ENCODE measurements around the gene PCNX2. TPM values are rescaled to one million over a fixed set of nuclear protein-coding genes. Genes with fewer than 3 reads are reported as not detected.

The PCNX2 gene
- total RNA-seq, 1 donor from 2014 or later = 25.5 TPM

DNA sequence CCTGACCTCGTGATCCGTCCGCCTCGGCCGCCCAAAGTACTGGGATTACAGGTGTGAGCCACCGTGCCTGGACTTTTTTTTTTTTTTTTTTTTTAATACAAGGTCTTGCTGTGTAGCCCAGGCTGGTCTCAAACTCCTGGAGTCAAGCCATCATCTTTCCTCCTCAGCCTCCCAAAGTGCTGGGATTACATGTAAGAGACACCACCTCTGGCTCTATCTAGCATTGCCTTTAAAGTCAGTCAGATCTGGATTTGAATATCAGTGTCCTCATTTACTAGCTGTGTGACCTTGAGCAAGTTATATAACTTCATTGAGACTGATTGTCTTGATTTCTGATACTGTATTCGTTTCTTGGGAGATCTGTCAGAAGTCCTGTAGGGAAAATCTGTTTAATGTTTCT is 38.6 kb upstream of the PCNX2 start:
- TF ChIP-seq EZH2 (IDR thresholded peaks at IDR 0.05; ENCODE audit: insufficient read depth, low read length) = no peak
- TF ChIP-seq, protein P1, sequence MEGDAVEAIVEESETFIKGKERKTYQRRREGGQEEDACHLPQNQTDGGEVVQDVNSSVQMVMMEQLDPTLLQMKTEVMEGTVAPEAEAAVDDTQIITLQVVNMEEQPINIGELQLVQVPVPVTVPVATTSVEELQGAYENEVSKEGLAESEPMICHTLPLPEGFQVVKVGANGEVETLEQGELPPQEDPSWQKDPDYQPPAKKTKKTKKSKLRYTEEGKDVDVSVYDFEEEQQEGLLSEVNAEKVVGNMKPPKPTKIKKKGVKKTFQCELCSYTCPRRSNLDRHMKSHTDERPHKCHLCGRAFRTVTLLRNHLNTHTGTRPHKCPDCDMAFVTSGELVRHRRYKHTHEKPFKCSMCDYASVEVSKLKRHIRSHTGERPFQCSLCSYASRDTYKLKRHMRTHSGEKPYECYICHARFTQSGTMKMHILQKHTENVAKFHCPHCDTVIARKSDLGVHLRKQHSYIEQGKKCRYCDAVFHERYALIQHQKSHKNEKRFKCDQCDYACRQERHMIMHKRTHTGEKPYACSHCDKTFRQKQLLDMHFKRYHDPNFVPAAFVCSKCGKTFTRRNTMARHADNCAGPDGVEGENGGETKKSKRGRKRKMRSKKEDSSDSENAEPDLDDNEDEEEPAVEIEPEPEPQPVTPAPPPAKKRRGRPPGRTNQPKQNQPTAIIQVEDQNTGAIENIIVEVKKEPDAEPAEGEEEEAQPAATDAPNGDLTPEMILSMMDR (IDR thresholded peaks at IDR 0.05; ENCODE audit: insufficient read depth, low read depth, low read length) = no peak
- no peak for FAIRE-seq

DNA sequence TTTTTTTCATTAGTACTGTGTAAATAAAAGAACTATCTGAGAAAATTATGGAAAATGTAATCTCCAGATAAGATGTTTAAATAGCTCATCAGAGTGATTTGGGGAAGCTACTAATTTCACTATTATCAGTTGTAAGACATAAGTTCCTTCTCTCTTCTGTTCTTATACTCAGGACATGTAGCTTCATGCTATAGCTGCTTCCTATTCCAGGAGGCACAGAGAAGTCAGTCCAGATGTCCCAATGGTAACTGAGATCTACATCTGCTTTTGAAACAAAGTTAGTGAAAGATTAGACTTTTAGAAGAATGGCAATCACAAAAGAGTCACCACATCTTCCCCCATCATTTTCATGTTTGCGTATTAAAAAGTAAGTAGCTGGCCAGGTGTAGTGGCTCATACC is 37.6 kb upstream of the PCNX2 start:
- Mint-ChIP-seq H3K4me1 (ENCODE audit: low read depth, unreplicated experiment) (peaks cover 8% of the 10 kb centered on the region), H3K4me3 (ENCODE audit: unreplicated experiment) (no peak overlapping the region), H3K36me3 (ENCODE audit: low read depth, unreplicated experiment) (no peaks in the 10 kb centered on the region), H3K27ac (ENCODE audit: unreplicated experiment) (no peak overlapping the region), H3K27me3 (ENCODE audit: low read depth, unreplicated experiment) (peaks cover 4% of the 10 kb centered on the region), H3K9me3 (ENCODE audit: unreplicated experiment) (peaks cover 2% of the 10 kb centered on the region)
- DNase-seq (ENCODE audit: low read depth) (no peak), FAIRE-seq (no peak)
- Histone ChIP-seq H3K27me3 (ENCODE audit: insufficient read depth, low read length) (peaks cover 8% of the 10 kb centered on the region), H3K4me2 (ENCODE audit: low read length) (no peak overlapping the region), H3K27ac (ENCODE audit: low read depth, low read length) (no peak overlapping the region), H3K36me3 (ENCODE audit: insufficient read depth, low read length) (no peaks in the 10 kb centered on the region), H3K4me3 (ENCODE audit: insufficient read depth, low read depth, low read length) (no peak overlapping the region), H4K20me1 (ENCODE audit: insufficient read depth, low read length) (peaks cover 6% of the 10 kb centered on the region), H3K9me3 (ENCODE audit: insufficient read depth, low read depth, low read length) (no peaks in the 10 kb centered on the region), H3K4me1 (ENCODE audit: insufficient read depth, low read length) (peaks cover 5% of the 10 kb centered on the region), H2AFZ (ENCODE audit: low read depth, low read length) (no peak overlapping the region), H3K79me2 (ENCODE audit: insufficient read depth, low read length) (no peaks in the 10 kb centered on the region), H3K9ac (ENCODE audit: low read length) (no peak overlapping the region)
- TF ChIP-seq, protein P1 (IDR thresholded peaks at IDR 0.05; ENCODE audit: insufficient read depth, low read depth, low read length) = no peak
- TF ChIP-seq EZH2 (IDR thresholded peaks at IDR 0.05; ENCODE audit: insufficient read depth, low read length) = no peak

More for the DNA sequence above, 38.6 kb upstream of the PCNX2 start:
- no peaks in the 10 kb centered on the region for H3K9me3 ChIP-seq (ENCODE audit: insufficient read depth, low read depth, low read length)
- H3K4me3 Mint-ChIP-seq (ENCODE audit: unreplicated experiment) = no peak overlapping the region
- no peak overlapping the region for H2AFZ ChIP-seq (ENCODE audit: low read depth, low read length)
- no peak overlapping the region for H3K27ac Mint-ChIP-seq (ENCODE audit: unreplicated experiment)
- no peak overlapping the region for H3K4me2 ChIP-seq (ENCODE audit: low read length)
- no peaks in the 10 kb centered on the region for H3K4me1 ChIP-seq (ENCODE audit: insufficient read depth, low read length)
- DNase-seq (ENCODE audit: low read depth) = no peak
- no peak overlapping the region for H3K4me3 ChIP-seq (ENCODE audit: insufficient read depth, low read depth, low read length)
- peaks cover 1% of the 10 kb centered on the region for H3K27me3 Mint-ChIP-seq (ENCODE audit: low read depth, unreplicated experiment)
- H3K4me1 Mint-ChIP-seq (ENCODE audit: low read depth, unreplicated experiment) = peaks cover 5% of the 10 kb centered on the region
- H3K9me3 Mint-ChIP-seq (ENCODE audit: unreplicated experiment) = peaks cover under 1% of the 10 kb centered on the region
- no peaks in the 10 kb centered on the region for H3K36me3 Mint-ChIP-seq (ENCODE audit: low read depth, unreplicated experiment)
- H3K27ac ChIP-seq (ENCODE audit: low read depth, low read length) = no peak overlapping the region
- no peaks in the 10 kb centered on the region for H3K79me2 ChIP-seq (ENCODE audit: insufficient read depth, low read length)
- H4K20me1 ChIP-seq (ENCODE audit: insufficient read depth, low read length) = peaks cover under 1% of the 10 kb centered on the region
- no peaks in the 10 kb centered on the region for H3K36me3 ChIP-seq (ENCODE audit: insufficient read depth, low read length)
- H3K9ac ChIP-seq (ENCODE audit: low read length) = no peak overlapping the region
- H3K27me3 ChIP-seq (ENCODE audit: insufficient read depth, low read length) = peaks cover 4% of the 10 kb centered on the region

DNA sequence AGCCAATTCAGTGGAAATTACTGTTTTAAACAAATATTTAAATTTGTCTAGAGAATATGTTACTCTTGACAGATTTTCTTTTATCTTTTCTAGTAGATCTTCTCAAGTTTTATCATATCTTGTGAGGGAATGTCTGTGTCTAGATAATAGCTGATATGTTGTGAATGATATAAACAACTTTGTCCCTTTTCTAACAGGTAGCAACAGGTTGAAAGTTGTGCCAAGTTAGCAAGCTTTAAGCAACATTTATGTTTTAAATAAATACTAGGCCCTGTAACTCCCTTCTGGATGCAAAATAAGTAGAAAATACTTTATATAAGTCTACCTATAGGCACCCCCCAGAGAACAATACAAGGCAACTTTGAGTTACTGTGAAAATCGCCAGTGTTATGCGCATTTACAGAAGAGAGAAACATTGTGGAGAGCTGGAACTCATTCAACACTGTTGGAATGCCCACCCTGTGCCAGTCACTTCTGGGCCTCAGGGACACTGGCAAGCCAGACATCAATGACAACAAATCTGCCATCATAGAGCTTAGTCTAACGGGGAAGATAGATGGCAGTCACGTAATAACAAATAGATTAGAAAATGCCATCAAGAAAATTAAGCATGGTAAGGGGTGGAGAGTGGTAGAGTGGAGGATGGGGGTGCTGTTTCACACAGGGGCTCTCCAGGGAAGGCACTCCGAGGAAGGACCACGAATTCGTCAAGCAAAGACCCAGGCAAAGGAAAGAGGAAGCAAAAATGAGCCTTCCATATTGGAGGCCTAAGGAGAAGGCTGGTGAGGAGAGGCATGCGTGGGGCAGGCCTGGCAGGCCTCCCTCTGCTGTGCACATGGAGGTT is 36.4 kb upstream of the PCNX2 start:
- Histone ChIP-seq H3K4me3 (ENCODE audit: insufficient read depth, low read depth, low read length) (no peak overlapping the region), H2AFZ (ENCODE audit: low read depth, low read length) (no peak overlapping the region), H3K9me3 (ENCODE audit: insufficient read depth, low read depth, low read length) (no peaks in the 10 kb centered on the region), H3K27me3 (ENCODE audit: insufficient read depth, low read length) (peaks cover 8% of the 10 kb centered on the region), H3K79me2 (ENCODE audit: insufficient read depth, low read length) (no peaks in the 10 kb centered on the region), H3K9ac (ENCODE audit: low read length) (no peak overlapping the region), H3K4me2 (ENCODE audit: low read length) (no peak overlapping the region), H3K4me1 (ENCODE audit: insufficient read depth, low read length) (peaks cover 5% of the 10 kb centered on the region), H4K20me1 (ENCODE audit: insufficient read depth, low read length) (peaks cover 6% of the 10 kb centered on the region), H3K36me3 (ENCODE audit: insufficient read depth, low read length) (no peaks in the 10 kb centered on the region), H3K27ac (ENCODE audit: low read depth, low read length) (no peak overlapping the region)
- Mint-ChIP-seq H3K9me3 (ENCODE audit: unreplicated experiment) (peaks cover 2% of the 10 kb centered on the region), H3K36me3 (ENCODE audit: low read depth, unreplicated experiment) (no peaks in the 10 kb centered on the region), H3K4me1 (ENCODE audit: low read depth, unreplicated experiment) (peaks cover 8% of the 10 kb centered on the region), H3K27me3 (ENCODE audit: low read depth, unreplicated experiment) (peaks cover 4% of the 10 kb centered on the region), H3K4me3 (ENCODE audit: unreplicated experiment) (no peak overlapping the region), H3K27ac (ENCODE audit: unreplicated experiment) (no peak overlapping the region)
- FAIRE-seq = no peak
- TF ChIP-seq, protein P1 (IDR thresholded peaks at IDR 0.05; ENCODE audit: insufficient read depth, low read depth, low read length) = no peak
- TF ChIP-seq EZH2 (IDR thresholded peaks at IDR 0.05; ENCODE audit: insufficient read depth, low read length) = no peak
- DNase-seq (ENCODE audit: low read depth) = no peak

All from astrocyte (in vitro differentiated cells and primary cell).